HG03378 (cell line): ENCODE measurements around the gene PCBP3.

Experiments used
- ATAC-seq: cut with Tn5 transposase; IDR thresholded peaks from one replicate; pipeline ENCODE4 v1.9.1; 2021; ENCODE audit warnings: mild to moderate bottlenecking, moderate library complexity; ENCODE audit not compliant: unreplicated experiment

The PCBP3 gene

DNA sequence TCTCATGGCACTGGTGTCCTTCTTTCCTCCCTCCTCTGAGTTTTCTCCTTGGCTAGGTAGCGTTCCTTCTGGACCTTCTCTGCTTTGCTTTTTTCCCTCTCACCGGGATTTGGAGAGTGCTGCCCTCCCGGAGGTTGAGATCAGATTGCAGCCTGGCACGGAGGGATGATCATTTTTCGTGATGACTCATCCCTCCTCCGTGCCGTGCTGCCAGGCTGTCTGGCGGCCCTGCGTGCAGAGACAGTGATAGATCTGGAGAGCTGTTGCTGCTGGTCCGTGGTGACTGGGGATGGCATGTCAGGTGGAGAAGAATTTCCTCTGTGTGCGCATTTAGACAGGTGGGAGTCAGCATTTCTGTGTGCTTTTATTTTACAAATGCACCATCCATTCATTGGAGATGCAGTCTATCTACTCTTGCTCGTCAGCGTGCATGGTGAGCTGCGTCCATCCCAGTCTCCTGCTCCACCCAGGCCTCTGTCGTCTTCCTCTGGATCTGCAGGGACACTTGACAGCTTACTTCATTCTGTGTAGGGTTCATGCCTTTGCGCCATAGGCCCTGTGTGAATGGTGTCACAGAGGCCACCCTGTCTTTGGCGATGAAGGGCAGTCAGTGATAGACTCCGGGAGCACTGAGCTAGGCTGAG lies 104.4 kb downstream of the PCBP3 start:
- no peak for ATAC-seq

DNA sequence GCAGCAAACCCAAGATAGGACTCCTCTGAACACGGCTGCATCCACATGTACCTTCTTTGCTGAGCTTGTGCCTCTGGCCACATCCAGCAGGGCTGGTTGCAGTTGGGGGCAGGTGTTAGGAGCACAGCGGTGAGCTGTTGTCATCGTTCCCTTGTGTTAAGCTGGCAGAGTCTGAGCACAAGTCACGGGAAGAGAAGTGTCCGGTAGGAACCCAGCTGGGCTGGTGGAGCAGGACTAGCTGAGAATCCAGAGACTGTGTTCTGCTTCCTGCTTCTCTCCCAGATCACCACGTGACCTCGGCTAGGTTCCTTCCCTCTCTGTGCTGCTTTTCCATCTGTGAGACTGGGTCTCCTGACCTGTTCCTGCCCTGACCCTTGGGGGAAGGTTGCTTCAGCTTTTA lies 105.1 kb downstream of the PCBP3 start:
- ATAC-seq = no peak

DNA sequence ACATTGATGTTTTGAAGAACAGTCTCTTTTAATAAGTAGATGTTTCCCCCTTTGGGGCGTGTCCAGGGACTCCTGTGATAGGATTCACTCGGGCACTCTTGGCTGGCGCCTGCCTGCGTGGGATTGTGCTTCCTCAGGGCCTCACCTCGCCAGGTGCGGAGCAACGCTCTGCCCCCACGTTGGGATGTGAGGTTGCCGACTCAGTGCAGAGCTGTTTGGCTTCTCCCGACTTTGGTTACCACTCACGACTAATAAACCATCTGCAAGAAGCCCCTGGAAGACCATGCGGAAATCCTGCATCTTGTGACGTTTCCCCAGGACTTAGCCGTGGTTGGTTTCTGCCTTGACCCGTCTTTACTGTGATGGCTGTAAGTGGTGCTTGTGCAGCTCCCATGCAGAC lies 106.4 kb downstream of the PCBP3 start:
- ATAC-seq = no peak

DNA sequence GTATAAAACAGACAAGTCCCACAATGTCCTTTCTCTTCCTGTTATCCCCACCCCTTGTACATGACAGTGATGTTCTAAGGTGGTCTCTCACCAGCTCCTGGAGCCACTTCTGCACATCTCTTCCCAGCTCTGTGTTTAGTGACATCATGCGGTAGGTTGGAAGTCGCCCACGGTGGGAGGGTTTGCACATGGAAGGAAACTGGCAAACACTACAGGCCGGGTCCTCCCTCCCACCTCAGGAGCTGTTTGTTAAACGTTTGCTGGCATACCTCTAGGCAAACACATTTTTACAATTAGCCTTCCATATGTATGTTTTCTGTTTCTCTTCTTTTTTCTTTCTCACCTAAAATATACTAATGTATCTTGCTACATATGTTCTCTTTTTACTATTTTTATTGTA lies 107.4 kb downstream of the PCBP3 start:
- ATAC-seq = no peak

DNA sequence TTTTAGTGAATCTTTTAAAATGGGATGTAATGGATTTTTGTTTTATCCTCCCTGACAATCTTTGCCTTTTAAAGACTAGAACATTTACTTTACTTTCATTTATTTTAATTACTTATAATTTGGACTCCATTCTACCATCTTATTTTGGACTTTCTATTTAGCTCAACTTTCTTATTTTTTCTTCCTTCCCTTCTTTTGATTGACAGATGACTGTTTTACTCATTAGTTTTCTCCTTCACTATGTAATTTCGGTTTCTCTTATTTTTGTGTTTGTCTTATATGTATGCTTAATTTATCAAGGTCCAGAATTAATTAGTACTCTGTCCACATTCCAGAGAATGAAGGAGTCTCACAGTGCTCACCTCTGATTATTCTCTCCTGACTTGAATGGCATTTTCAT lies 109.9 kb downstream of the PCBP3 start:
- no peak for ATAC-seq

DNA sequence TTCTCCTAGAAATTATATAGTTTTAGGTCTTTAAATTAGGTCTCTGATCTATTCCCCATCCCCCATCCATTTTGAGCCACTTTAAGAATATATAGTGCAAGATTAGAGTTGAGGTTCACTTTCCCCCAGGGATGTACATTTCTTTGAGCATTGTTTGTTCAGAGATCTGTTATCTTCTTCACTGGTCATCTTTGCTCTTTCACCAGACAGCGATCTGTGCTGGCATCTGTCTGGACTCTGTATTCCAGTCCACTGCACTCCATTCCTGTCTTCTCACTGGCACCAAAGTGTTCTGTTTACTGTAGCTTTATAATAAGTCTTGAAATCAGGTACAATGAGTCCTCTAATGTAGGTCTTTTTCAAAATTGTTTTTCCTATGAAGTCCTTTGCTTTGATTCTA lies 112.5 kb downstream of the PCBP3 start:
- ATAC-seq = no peak

DNA sequence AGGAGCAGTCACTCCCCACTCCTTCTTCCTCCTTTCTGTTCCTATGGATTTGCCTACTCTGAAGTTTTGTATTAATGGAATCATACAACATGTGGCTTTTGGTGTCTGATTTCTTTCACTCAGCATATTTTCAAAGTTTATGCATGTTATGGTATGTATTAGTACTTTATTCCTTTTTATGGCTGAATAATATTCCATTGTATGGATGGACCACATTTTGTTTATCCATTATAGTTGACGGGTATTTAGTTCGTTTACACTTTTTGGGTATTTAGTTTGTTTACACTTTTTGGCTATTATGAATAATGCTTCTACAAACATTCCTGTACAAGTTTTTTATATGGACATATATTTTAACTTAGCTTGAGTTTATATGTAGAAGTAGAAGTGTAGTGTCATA lies 113.1 kb downstream of the PCBP3 start:
- ATAC-seq = no peak

DNA sequence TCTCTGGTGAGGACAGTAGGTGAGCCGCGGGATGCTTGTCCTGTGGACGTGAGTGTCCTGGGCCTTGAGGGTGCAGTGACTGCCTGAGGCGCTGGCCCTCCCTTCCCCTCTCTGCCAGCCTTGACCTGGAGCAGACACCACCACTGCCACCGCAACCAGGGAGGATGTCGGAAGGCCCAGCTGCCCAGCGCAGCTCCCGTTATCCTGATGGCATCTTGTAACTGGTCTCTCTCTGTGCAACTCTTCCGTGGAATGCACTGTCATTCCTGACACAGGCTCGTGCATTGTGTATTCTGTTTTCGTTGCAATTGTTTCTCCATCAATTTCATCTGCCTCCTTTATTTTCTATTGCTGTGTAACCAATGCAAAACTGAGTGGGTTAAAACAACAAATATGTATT lies 118.2 kb downstream of the PCBP3 start:
- ATAC-seq = no peak

DNA sequence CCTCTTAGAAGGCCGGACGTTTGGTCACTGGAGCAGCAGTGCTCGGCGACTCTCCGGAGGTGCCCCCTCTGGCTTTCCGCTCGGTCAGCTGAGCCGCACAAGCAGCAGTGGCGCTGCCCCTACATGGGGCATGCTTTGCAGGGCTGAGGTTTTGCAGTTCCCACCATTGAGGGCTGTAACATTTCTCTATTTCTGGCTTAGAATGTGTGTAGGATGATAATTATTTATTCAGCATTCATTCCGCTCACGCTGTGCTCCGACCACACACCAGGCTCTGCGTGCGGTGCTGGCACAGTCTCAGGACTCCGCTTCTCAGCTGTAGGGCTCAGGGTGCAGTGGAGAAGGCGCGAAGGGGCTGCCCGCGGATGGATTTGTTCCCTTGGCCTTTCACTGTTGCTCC lies 119.5 kb downstream of the PCBP3 start:
- no peak for ATAC-seq

DNA sequence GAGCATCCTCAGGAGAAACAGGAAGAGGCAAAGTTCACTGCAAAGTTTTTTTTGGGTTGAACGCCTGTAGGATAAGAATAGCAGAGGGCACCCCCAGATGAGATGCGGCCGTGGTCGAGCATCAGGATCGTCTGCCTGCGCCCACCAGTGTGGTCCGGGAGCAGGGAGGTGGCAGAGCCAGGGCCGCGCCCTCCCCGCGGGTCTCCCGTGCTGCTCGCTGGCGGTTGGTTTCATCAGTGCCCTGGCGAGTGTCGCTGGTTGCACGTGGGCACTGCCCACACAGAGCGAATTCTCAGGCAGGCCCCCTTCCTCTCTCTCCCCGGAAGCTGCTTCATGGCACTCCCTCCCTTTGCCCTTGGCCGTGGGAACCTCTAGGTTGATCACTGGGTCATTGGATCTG lies 120.0 kb downstream of the PCBP3 start:
- no peak for ATAC-seq

DNA sequence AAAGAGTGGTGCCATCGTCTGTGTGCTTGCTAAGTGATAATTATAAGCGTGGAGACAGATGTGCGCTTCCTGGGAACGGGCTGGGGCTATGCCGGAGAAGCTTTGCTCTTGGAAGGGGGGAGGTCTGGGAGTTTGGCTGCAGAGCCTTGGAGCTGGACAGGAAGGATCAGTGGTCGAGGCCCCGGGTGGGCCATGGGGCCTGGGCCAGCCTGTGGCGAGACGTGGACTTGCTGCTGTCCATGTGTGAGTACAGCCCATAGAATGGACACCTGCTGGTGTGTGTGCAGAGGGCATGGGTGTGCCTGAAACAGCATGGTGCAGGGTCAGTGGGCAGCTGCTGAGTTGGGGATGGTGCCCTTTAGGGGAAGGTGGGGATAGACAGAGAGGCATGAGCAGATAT lies 121.3 kb downstream of the PCBP3 start:
- ATAC-seq = no peak

DNA sequence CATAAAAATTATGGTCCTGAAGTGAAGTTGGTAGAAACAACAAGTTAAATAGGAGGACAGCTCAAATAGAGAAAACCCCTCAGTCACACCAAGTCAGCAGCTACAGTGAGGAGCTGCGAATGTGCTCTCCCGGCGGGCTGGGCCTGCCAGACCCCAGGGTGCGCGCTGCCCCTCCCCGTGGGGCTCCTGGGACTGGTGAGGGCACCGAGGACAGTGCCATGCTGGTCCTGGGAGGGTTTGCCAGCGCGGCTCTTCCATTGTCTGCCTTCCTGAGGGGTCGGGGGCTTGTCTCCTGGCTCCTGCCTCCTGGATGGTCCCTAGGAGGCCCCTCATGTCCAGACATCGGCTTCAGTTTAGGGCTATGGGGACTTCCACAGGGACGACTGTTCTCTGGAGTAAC lies 121.8 kb downstream of the PCBP3 start:
- no peak for ATAC-seq

DNA sequence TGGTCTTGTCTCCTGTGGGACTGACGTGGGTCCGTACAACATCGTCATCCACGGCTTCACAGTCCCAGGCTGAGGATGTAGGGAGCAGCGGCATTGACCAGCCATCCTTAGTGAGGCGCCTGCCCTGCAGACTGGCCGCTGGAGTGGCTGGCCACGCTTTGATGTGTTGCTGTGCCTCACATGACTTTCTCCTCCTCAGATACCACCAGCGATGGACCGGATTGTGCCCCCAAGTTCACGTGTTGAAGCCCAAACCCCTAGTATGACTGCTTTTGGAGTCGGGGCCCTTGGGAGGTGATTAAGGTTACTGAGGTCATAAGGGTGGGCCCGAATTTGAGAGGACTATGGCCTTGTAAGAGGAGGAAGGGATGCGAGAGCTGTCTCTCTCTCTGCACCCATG lies 122.5 kb downstream of the PCBP3 start:
- ATAC-seq = no peak

DNA sequence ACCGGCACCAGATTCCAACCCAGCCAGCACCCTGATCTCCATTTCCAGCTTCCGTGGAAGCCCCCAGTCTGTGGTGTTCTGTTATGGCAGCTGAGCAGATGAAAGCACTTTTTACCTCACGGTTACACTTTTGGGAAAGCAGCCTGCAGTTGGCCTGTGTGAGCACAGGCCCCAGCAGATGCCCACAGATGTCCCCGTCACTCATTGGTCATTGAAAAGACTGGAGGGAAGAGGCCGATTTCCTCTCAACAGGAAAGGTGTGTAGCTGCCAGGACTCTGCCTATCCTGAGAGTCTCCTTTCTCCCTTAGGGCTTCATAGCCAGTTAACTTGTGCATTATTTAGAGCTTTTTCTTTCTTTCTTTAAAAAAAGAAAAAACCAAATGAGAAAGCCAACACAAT lies 123.0 kb downstream of the PCBP3 start:
- no peak for ATAC-seq

DNA sequence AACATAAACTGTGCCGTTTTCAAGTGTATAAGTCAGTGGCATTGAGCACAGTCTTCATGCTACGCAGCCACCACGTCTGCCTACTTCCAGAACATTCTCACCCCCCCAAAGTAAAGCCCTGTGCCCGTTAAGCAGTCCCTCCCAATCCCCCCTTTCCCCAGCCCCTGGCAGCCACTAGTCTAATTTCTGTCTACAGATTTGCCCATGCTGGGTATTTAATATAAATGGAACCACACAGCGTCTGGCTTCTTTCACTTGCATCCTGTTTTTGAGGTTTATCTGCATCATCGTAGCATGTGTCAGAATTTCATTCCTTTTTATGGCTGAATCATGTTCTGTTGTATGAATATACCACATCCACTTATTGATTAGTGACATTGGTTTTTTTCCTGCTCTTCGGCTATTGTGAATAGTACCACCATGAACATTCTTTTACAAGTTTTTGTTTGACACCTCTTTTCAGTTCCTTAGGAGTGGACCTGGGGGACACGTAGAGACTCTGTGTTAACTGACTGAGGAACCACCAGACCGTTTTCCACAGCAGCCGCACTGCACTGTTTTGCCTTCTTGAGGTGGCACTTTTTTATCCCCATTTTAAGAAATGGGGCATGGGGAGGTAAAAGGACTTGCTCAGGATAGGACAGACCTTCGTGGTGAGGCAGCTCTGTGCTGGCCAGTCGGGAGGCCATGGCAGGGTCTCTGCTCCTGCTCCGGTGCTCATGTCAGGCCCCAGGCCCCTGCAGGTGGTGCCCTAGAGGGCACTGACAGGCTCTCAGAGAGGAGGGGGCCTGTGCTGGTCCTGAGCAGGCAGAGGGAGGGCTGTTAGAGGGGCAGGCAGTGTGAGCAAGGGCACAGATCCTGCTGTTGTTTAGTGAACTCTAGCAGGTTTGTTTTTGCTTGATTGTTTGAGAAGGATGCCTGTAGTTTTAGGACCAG lies 123.8 kb downstream of the PCBP3 start:
- ATAC-seq = no peak

DNA sequence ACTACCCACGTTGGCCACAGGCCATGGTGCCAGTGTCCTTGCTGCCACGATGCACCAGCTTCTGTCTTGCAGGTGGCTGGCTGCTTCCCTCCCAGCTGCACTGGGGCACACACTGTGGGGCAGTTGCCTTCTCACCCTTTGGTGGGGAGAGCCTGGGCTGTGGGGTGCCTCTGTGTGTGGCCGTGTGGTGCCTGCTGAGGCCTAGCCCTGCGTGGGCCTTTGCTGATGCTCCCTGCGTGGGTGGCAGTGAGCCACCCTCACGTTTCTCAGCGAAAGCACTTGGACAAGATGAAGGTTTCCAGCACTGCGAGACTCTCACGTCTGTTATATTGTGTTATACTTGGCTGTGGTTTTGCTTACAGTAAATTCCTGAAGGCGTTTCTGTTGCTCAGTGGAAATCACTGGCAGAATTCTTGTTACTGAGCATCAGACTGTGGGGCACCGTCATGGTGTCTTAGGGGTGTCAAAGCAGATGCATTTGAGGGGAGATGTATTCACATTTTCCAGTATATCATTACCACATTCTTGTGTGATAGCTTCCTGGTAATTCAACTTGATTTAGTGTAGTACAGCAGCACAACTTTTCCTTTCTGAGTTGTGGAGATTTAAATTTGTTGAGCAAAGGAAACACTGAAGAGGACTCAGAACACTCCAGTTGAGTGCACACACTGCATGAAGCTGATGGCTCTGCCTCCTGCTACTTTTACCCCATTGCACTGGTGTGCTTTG lies 124.7 kb downstream of the PCBP3 start:
- ATAC-seq = no peak

DNA sequence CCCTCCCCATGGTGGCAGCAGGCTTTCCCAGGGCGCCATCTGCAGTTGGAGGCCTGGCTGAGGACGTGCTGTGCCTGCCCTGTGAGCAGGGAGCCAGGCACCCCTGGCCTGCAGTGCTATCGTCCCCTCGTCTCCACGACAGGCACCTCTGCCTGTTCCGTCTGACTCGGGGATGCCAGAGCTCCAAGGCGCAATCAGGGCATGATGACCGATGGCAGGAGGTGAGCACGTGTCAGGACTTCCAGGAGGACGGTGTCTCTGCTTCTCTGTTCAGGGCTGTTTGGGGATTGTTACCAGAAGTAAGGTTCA lies 125.2 kb downstream of the PCBP3 start:
- no peak for ATAC-seq

DNA sequence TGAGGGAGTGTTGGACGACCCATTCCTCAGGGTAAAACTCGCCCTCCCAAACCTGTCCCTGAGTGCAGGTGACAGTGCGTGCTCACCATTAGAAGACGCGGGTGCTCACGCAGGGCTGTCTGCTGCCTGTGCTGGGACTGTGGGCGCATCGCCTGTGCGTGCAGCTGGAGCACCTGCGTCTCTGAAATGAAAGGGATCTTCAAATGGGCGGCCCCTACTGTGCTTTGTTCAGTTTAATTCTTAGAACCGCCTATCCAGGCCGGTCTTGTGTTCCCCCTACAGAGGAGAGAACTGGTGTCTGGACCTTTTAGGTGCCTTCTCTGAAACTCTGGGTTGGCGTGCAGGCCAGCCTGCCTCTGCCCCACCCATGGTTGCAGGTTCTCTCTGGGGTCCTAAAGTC lies 125.8 kb downstream of the PCBP3 start:
- ATAC-seq = no peak

DNA sequence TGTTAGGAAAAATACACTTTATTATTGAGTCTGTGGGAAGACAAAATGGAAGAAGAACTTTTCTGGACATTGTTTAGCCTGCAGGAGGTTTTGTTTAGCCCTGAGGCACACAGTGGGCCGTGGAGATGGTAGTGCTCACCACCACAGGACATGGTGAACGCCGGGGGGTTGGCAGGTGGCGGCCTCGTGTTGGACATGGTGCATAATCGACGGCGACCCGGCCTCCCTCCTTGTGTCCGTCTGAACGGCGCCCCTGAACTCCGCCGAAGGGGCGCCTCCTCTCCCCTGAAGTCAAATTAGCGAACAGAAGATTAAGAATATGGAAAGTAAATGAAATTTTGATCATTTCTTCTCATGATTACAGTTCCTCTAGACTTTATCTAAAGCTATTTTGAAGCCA lies 126.4 kb downstream of the PCBP3 start:
- ATAC-seq = no peak

DNA sequence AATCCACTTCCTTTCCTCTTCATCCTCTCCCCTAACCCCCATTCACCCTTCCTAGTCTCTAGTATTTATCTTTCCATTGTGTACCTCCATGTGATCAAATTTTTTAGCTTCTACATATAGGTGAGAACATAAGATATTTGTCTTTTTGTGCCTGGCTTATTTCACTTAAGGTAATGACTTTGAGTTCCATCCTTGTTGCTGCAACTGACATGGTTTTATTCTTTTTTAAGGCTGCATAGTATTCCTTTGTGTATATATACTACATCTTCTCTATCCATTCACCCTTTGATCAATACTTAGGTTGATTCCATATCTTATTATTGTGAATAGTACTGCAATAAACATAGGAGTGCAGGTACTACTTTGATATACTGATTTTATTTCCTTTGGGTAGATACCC lies 128.7 kb downstream of the PCBP3 start:
- ATAC-seq = no peak

DNA sequence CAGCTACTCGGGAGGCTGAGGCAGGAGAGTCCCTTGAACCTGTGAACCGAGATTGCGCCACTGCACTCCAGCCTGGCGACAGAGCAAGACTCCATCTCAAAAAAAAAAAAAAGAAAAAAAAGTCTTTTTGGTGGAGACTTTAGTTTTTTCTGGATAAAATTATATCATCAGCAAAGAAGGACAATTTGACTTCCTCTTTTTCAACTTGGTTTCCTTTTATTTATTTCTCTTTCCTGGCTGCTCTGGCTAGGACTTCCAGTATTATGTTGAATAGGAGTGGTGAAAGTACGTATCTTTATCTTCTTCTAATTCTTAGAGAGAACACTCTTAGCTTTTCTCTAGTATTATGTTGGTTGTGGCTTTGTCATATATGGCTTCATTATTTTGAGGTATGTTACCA lies 130.8 kb downstream of the PCBP3 start:
- no peak for ATAC-seq

DNA sequence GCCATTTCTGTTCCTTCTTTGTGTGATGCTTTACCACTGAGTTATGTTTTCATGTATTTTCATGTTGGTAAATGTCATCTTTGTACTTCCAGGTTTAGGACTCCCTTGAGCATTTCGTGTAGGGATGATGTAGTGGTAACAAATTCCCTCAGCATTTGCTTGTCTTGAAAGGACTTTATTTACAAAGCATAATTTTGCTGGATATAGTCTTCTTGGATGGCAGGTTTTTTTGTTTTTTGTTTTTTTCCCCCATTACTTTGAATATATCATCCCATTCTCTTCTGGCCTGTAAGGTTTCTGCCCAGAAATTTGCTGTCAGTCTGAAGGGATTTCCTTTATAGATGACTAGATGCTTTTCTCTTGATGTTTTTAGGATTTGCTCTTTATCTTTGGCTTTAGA lies 133.4 kb downstream of the PCBP3 start:
- ATAC-seq = no peak
